Nephron progenitor cell (in vitro differentiated cells): ENCODE data around the gene ZNF664.
A peak's percentile ranks its signal among the peaks of the same experiment; 100 is the strongest.

Experiments
- DNase-seq: peaks from one replicate; pipeline ENCODE4 v3.0.0; 2021
- H3K27ac Mint-ChIP-seq: 2 replicates; pipeline ENCODE4 v1.8.0; 2021; ENCODE audit warnings: mild to moderate bottlenecking, moderate library complexity, mixed read lengths
- H3K27me3 Mint-ChIP-seq: 2 replicates; pipeline ENCODE4 v1.8.0; 2021; ENCODE audit warnings: mild to moderate bottlenecking, low read depth, mixed read lengths; ENCODE audit not compliant: poor library complexity
- H3K36me3 Mint-ChIP-seq: 2 replicates; pipeline ENCODE4 v1.8.0; 2021; ENCODE audit warnings: low read depth, mixed read lengths
- H3K4me1 Mint-ChIP-seq: 2 replicates; pipeline ENCODE4 v1.8.0; 2021; ENCODE audit warnings: mixed read lengths
- H3K4me3 Mint-ChIP-seq: 2 replicates; pipeline ENCODE4 v1.8.0; 2021; ENCODE audit warnings: mild to moderate bottlenecking, moderate library complexity, mixed read lengths
- H3K9me3 Mint-ChIP-seq: 2 replicates; pipeline ENCODE4 v1.8.0; 2021; ENCODE audit warnings: mild to moderate bottlenecking, moderate library complexity, mixed read lengths
- TF ChIP-seq, protein P1 (sequence below): fragments of 200-600 bp; sonication (generic); IDR thresholded peaks from 2 replicates; pipeline ENCODE4 v1.5.0; 2021; ENCODE audit warnings: antibody characterized with exemption

The ZNF664 gene

DNA sequence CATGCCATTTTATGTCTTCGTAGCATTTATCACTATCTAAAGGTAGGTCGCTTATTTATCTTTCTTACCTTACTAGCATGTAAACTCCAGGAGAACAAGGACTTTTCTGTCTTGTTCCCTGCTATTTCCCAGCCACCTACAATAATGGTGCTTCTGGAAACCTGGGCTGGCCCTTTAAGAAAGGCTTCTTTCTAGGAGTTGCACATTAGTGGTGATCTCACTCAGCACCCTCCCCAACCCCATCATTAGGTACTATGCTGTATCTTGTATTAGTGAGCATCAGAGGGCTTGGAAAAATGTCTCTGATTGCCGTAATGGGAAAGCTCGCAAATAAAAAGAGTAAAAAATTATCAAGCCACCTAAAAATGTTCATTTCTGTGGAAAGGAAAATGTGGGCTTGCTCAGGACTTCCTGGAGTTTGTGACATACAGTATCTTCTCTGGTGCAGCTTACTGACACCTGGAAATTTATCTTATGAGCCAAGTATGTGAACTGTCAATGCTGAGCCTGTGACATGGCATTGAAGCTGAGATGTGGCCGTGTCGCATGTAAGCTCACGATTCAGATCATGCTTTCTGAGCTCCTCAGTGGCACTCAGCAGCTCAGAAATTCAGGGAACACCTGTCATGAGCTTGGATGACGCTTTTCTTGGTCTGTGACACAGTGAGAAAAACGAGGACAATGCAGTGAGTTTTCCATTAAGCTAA is 12.8 kb upstream of the ZNF664 start:
- Mint-ChIP-seq H3K9me3 (no peaks in the 10 kb centered on the region), H3K27ac (no peak overlapping the region), H3K4me1 (peaks cover 48% of the 10 kb centered on the region), H3K4me3 (no peak overlapping the region), H3K27me3 (peaks cover 7% of the 10 kb centered on the region), H3K36me3 (no peaks in the 10 kb centered on the region)
- TF ChIP-seq, protein P1, sequence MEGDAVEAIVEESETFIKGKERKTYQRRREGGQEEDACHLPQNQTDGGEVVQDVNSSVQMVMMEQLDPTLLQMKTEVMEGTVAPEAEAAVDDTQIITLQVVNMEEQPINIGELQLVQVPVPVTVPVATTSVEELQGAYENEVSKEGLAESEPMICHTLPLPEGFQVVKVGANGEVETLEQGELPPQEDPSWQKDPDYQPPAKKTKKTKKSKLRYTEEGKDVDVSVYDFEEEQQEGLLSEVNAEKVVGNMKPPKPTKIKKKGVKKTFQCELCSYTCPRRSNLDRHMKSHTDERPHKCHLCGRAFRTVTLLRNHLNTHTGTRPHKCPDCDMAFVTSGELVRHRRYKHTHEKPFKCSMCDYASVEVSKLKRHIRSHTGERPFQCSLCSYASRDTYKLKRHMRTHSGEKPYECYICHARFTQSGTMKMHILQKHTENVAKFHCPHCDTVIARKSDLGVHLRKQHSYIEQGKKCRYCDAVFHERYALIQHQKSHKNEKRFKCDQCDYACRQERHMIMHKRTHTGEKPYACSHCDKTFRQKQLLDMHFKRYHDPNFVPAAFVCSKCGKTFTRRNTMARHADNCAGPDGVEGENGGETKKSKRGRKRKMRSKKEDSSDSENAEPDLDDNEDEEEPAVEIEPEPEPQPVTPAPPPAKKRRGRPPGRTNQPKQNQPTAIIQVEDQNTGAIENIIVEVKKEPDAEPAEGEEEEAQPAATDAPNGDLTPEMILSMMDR, result no peak
- DNase-seq, result no peak

DNA sequence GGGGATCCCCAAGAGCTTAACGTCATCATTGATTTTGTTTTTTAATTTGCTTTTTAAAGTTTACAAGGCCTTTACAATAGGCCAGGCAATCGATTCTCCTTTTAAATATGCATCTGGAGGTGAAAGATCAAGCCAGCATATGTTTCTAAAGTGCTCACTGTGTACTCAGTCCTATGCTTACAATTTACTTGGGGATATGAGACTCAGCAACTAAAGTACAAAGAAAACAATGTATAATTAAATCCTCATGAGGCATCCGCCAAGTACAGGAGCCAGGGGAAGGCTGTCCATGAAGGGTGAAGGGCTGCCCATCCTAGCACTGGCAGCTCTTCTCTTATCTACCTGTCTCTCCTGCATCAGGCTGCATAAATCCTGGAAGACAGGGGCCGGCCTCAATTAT is 12.2 kb upstream of the ZNF664 start:
- H3K4me1 Mint-ChIP-seq, result peaks cover 45% of the 10 kb centered on the region
- H3K27me3 Mint-ChIP-seq, result peaks cover 7% of the 10 kb centered on the region
- DNase-seq, result no peak
- H3K36me3 Mint-ChIP-seq, result no peaks in the 10 kb centered on the region
- no peak overlapping the region for H3K4me3 Mint-ChIP-seq
- no peak overlapping the region for H3K27ac Mint-ChIP-seq
- no peaks in the 10 kb centered on the region for H3K9me3 Mint-ChIP-seq
- TF ChIP-seq, protein P1, result no peak

- Mint-ChIP-seq H3K27me3 (peaks cover 7% of the 10 kb centered on the region), H3K9me3 (no peaks in the 10 kb centered on the region), H3K4me1 (peaks cover 41% of the 10 kb centered on the region), H3K4me3 (no peak overlapping the region), H3K27ac (no peak overlapping the region), H3K36me3 (no peaks in the 10 kb centered on the region)
- TF ChIP-seq, protein P1, result no peak
- DNase-seq, result no peak
Observed at GRCh38 chr12:123961585-123962345, 11.2 kb upstream of the ZNF664 start.

GRCh38 chr12:123962513-123962912 is 10.5 kb upstream of the ZNF664 start:
- peak overlapping the region; percentile 65 for H3K27ac Mint-ChIP-seq
- H3K4me1 Mint-ChIP-seq, result peaks cover 41% of the 10 kb centered on the region
- TF ChIP-seq, protein P1, result no peak
- DNase-seq, result no peak
- H3K4me3 Mint-ChIP-seq, result no peak overlapping the region
- H3K27me3 Mint-ChIP-seq, result peaks cover 7% of the 10 kb centered on the region
- H3K9me3 Mint-ChIP-seq, result no peaks in the 10 kb centered on the region
- peaks cover 2% of the 10 kb centered on the region for H3K36me3 Mint-ChIP-seq

- H3K9me3 Mint-ChIP-seq, result no peaks in the 10 kb centered on the region
- H3K36me3 Mint-ChIP-seq, result peaks cover 5% of the 10 kb centered on the region
- H3K4me3 Mint-ChIP-seq, result no peak overlapping the region
- no peak overlapping the region for H3K27ac Mint-ChIP-seq
- peaks cover 43% of the 10 kb centered on the region for H3K4me1 Mint-ChIP-seq
- TF ChIP-seq, protein P1, result no peak
- H3K27me3 Mint-ChIP-seq, result peaks cover 3% of the 10 kb centered on the region
- DNase-seq, result no peak
Observed at GRCh38 chr12:123963821-123964220, 9.2 kb upstream of the ZNF664 start.

- DNase-seq, result no peak
- no peaks in the 10 kb centered on the region for H3K9me3 Mint-ChIP-seq
- H3K36me3 Mint-ChIP-seq, result peaks cover 5% of the 10 kb centered on the region
- H3K27ac Mint-ChIP-seq, result no peak overlapping the region
- H3K27me3 Mint-ChIP-seq, result peaks cover 9% of the 10 kb centered on the region
- H3K4me3 Mint-ChIP-seq, result no peak overlapping the region
- peaks cover 54% of the 10 kb centered on the region for H3K4me1 Mint-ChIP-seq
- TF ChIP-seq, protein P1, result no peak
Observed at GRCh38 chr12:123965382-123965781, 7.6 kb upstream of the ZNF664 start.
